GM19023 (cell line): ENCODE data around the gene MSI2.
"Not testable (repeated sequence)": the region's sequence is repeated elsewhere in the genome, so short reads cannot be mapped to it uniquely, and the experiment has no call there.

Experiments
- ATAC-seq: cut with Tn5 transposase; IDR thresholded peaks from one replicate; pipeline ENCODE4 v1.9.1; 2021; ENCODE audit warnings: mild to moderate bottlenecking, moderate library complexity; ENCODE audit not compliant: unreplicated experiment

Gene MSI2

GRCh38 chr17:57288773-57289121 lies 32.4 kb downstream of the MSI2 start:
- no peak for ATAC-seq

GRCh38 chr17:57289130-57289529 lies 32.8 kb downstream of the MSI2 start:
- ATAC-seq: no peak

- no peak for ATAC-seq
Measured at GRCh38 chr17:57289613-57290012, 33.3 kb downstream of the MSI2 start.

- ATAC-seq: no peak
Measured at GRCh38 chr17:57290981-57291380, 34.7 kb downstream of the MSI2 start.

- no peak for ATAC-seq
Measured at GRCh38 chr17:57292091-57292490, 35.8 kb downstream of the MSI2 start.

- ATAC-seq: no peak
Measured at GRCh38 chr17:57293077-57293476, 36.8 kb downstream of the MSI2 start.

GRCh38 chr17:57294101-57294500 lies 37.8 kb downstream of the MSI2 start:
- no peak for ATAC-seq

GRCh38 chr17:57294629-57295501 lies 38.5 kb downstream of the MSI2 start:
- ATAC-seq: no peak

- ATAC-seq: no peak
Measured at GRCh38 chr17:57295526-57296023, 39.3 kb downstream of the MSI2 start.

- no peak for ATAC-seq
Measured at GRCh38 chr17:57296231-57296630, 39.9 kb downstream of the MSI2 start.

GRCh38 chr17:57299176-57299575 lies 42.9 kb downstream of the MSI2 start:
- ATAC-seq: no peak

GRCh38 chr17:57300592-57300991 lies 44.3 kb downstream of the MSI2 start:
- not testable (repeated sequence) for ATAC-seq

- ATAC-seq: no peak
Measured at GRCh38 chr17:57302690-57303465, 46.6 kb downstream of the MSI2 start.

- ATAC-seq: no peak
Measured at GRCh38 chr17:57305144-57305728, 48.9 kb downstream of the MSI2 start.

GRCh38 chr17:57305908-57306504 lies 49.7 kb downstream of the MSI2 start:
- ATAC-seq: no peak

GRCh38 chr17:57308543-57309186 lies 52.3 kb downstream of the MSI2 start:
- no peak for ATAC-seq

- no peak for ATAC-seq
Measured at GRCh38 chr17:57309479-57309878, 53.2 kb downstream of the MSI2 start.

GRCh38 chr17:57311281-57312216 lies 55.2 kb downstream of the MSI2 start:
- ATAC-seq: no peak

- ATAC-seq: no peak
Measured at GRCh38 chr17:57312242-57312641, 55.9 kb downstream of the MSI2 start.
